ENCODE measurements around the gene ZEB2.

DNA sequence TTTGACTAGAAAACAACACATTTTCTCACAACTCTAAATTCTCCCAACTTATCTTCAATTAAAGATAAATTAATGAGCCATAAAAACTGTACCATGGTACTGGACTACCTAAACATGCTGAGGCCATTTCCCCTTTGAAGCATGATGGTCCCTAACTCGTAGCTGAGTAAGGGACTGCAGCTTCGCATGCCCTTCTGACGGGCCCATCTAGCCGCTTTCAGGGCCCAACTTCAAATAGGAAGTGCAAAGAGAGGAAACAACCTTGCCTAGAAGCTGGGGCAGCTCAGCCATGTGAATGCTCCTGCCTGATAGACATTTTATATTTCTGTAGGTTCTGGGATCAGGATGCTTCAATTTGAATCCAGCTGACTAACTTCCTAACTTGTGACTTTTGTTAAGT is 72.4 kb downstream of the ZEB2 start:
- TF ChIP-seq CTCF (conservative IDR thresholded peaks at IDR 0.05; ENCODE audit: low read length) (no peak), EZH2phosphoT487 (IDR thresholded peaks at IDR 0.05; ENCODE audit: borderline replicate concordance) (no peak)

All from Loucy (cell line).